ENCODE data around the gene MYO1A. TPM values are rescaled to one million over a fixed set of nuclear protein-coding genes. Genes with fewer than 3 reads are reported as not detected.
"Not testable (repeated sequence)": the region's sequence is repeated elsewhere in the genome, so short reads cannot be mapped to it uniquely, and the experiment has no call there.

The MYO1A gene
- total RNA-seq, 1 donor from 2014 or later: not detected

- no peak overlapping the region for H3K4me3 ChIP-seq (ENCODE audit: low read depth, low read length)
- TF ChIP-seq CTCF (conservative IDR thresholded peaks at IDR 0.05; ENCODE audit: low read depth, low read length): no peak
- no peak for DNase-seq (ENCODE audit: low read depth)
These were observed 22.7 kb downstream of the MYO1A start for GRCh38 chr12:57027011-57027804.

GRCh38 chr12:57025196-57025595 lies 24.7 kb downstream of the MYO1A start:
- TF ChIP-seq CTCF (conservative IDR thresholded peaks at IDR 0.05; ENCODE audit: low read depth, low read length): no peak
- H3K4me3 ChIP-seq (ENCODE audit: low read depth, low read length): no peak overlapping the region
- DNase-seq (ENCODE audit: low read depth): no peak

- not testable (repeated sequence) for H3K4me3 ChIP-seq (ENCODE audit: low read depth, low read length); DNase-seq (ENCODE audit: low read depth)
These were observed 27.6 kb downstream of the MYO1A start for GRCh38 chr12:57022324-57022723.

GRCh38 chr12:57019983-57020719 lies 29.8 kb downstream of the MYO1A start:
- H3K4me3 ChIP-seq (ENCODE audit: low read depth, low read length): no peak overlapping the region
- TF ChIP-seq CTCF (conservative IDR thresholded peaks at IDR 0.05; ENCODE audit: low read depth, low read length): no peak
- no peak for DNase-seq (ENCODE audit: low read depth)

- no peak for DNase-seq (ENCODE audit: low read depth)
- TF ChIP-seq CTCF (conservative IDR thresholded peaks at IDR 0.05; ENCODE audit: low read depth, low read length): no peak
- H3K4me3 ChIP-seq (ENCODE audit: low read depth, low read length): no peak overlapping the region
These were observed 31.0 kb downstream of the MYO1A start for GRCh38 chr12:57018906-57019305.

- H3K4me3 ChIP-seq (ENCODE audit: low read depth, low read length); DNase-seq (ENCODE audit: low read depth): not testable (repeated sequence)
These were observed 31.6 kb downstream of the MYO1A start for GRCh38 chr12:57018353-57018752.

GRCh38 chr12:57016348-57016747 lies 33.6 kb downstream of the MYO1A start, which contains the start of gene TAC3:
Gene TAC3, minus strand, starts transcription at chr12:57016529. Its CDS starts 732 bp downstream, at chr12:57015797.
- no peak within 1 kb of the TSS for H3K4me3 ChIP-seq (ENCODE audit: low read depth, low read length)
- TF ChIP-seq CTCF (conservative IDR thresholded peaks at IDR 0.05; ENCODE audit: low read depth, low read length): no peak
- DNase-seq (ENCODE audit: low read depth): no peak

Data from epithelial cell of proximal tubule (primary cell).